Ascending aorta (tissue), 2 donors: ENCODE results near the gene AGAP1. TPM values are rescaled to one million over a fixed set of nuclear protein-coding genes. Genes with fewer than 3 reads are reported as not detected.

Experiments
- DNase-seq, 2 donors: peaks; one replicate each; pipeline ENCODE4 v3.0.0-alpha.2; 2019; ENCODE audit warnings: low spot score in 2 of 2
- H3K27ac ChIP-seq, 2 donors: fragments of 200-600 bp; sonication (generic); one replicate each; pipeline ENCODE4 v1.5.1; 2016 to 2017; ENCODE audit warnings: mild to moderate bottlenecking in 1 of 2
- H3K27me3 ChIP-seq: fragments of 200-600 bp; sonication (generic); one replicate; pipeline ENCODE4 v1.5.1; 2017
- H3K36me3 ChIP-seq, 2 donors: fragments of 200-600 bp; sonication (generic); one replicate each; pipeline ENCODE4 v1.5.1; 2016
- H3K4me1 ChIP-seq, 2 donors: fragments of 200-600 bp; sonication (generic); one replicate each; pipeline ENCODE4 v1.5.1; 2016 to 2017; ENCODE audit warnings: mild to moderate bottlenecking in 1 of 2
- H3K4me3 ChIP-seq, 2 donors: fragments of 200-600 bp; sonication (generic); one replicate each; pipeline ENCODE4 v1.5.1; 2016 to 2017; ENCODE audit warnings: mild to moderate bottlenecking in 1 of 2
- H3K9me3 ChIP-seq, 2 donors: fragments of 200-600 bp; sonication (generic); one replicate each; pipeline ENCODE4 v1.5.1; 2016
- CTCF ChIP-seq, 3 experiments: fragments of 200-600 bp in 2 of 3; fragments of 450-650 bp in 1 of 3; sonication (generic) in 2 of 3; IDR thresholded peaks; one replicate each; pipeline ENCODE4 v1.5.1; 2016 to 2019; ENCODE audit warnings: antibody characterized with exemption in 3 of 3, mild to moderate bottlenecking in 1 of 3, moderate library complexity in 1 of 3
- intact Hi-C: fragments of 100-400 bp; cut with DNase I; formaldehyde crosslinking; loops from one replicate; pipeline ENCODE4 v1.15.1; 2023
- total RNA-seq: library from RNA; depleted of rRNA; stranded (reverse); fragments of >200 nt; gene quantifications from one replicate; pipeline ENCODE4 v1.1.0, GENCODE V29; 2016

Gene AGAP1
- total RNA-seq, 1 donor from 2014 or later, result 19.7 TPM

- no peak for TF ChIP-seq CTCF (IDR thresholded peaks at IDR 0.05)
- no peak for DNase-seq
- no peaks in the 10 kb centered on the region for H3K27me3 ChIP-seq
- no peaks in the 10 kb centered on the region for H3K9me3 ChIP-seq
- H3K27ac ChIP-seq, result no peak overlapping the region
- H3K4me1 ChIP-seq, result no peaks in the 10 kb centered on the region
- H3K4me3 ChIP-seq, result no peak overlapping the region
- H3K36me3 ChIP-seq, result no peaks in the 10 kb centered on the region
- intact Hi-C loops, result no loop called here
These were observed 184.9 kb downstream of the AGAP1 start for GRCh38 chr2:235678712-235679111.

DNA sequence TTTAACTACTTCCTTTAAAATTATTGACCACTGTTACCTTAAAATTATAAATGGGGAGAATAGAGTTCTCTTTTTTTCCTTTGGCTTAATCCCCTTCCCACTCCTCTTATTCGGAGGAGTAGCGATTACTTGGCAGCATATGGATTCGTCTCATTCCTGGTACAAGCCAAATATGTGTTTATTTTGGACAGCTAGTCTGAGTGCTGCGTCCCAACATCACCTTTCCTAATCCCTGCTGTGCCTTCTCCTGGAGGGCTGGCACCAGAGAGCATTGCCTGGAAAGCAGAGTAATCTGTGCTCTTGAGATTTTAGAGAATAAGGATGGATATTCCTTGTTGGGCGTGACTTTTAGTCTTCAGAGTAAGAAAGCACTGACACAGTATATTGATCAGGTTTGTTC lies 185.6 kb downstream of the AGAP1 start:
- Histone ChIP-seq H3K27me3 (no peaks in the 10 kb centered on the region), H3K9me3 (no peaks in the 10 kb centered on the region), H3K4me1 (no peaks in the 10 kb centered on the region), H3K27ac (no peak overlapping the region), H3K4me3 (no peak overlapping the region), H3K36me3 (no peaks in the 10 kb centered on the region)
- no peak for DNase-seq
- intact Hi-C loops, result no loop called here
- no peak for TF ChIP-seq CTCF (IDR thresholded peaks at IDR 0.05)

DNA sequence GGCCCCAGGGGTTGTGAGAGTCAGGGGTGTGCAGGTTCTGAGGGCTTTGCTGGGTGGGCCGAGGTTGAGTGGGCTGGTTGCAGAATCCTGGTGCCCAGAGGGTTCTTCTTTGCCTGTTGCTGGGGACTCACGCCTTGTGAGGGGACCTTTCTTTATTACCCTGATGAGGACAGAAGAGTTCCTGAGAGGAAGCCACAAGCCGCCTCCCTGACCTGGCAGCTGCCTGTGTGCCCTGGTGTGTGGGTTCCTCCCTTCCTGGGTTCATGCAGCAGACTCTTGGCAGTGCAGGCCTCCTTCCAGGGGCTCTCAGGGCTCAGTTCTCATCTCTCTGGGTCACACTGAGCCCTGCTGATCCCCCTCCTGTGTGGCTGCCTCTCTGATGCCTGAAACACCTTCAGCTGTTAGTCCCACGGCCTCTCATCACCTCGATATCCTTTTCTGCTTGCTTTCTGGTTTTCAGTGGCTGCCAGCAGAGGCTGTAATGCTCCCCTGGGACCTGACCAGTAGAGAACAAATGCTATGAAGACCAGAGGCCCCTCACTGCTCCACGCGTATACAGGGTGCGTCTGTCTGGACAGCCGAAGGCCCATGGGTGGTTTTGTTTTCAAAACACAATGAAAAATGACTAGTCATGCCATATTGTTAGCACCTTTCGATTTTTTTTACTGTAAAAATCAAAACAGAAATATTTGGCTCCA lies 191.3 kb downstream of the AGAP1 start:
- Histone ChIP-seq H3K4me3 (no peak overlapping the region), H3K27me3 (no peaks in the 10 kb centered on the region), H3K27ac (no peak overlapping the region), H3K4me1 (no peaks in the 10 kb centered on the region), H3K36me3 (no peaks in the 10 kb centered on the region), H3K9me3 (no peaks in the 10 kb centered on the region)
- intact Hi-C loops, result no loop called here
- TF ChIP-seq CTCF (IDR thresholded peaks at IDR 0.05), result no peak
- DNase-seq, result no peak

DNA sequence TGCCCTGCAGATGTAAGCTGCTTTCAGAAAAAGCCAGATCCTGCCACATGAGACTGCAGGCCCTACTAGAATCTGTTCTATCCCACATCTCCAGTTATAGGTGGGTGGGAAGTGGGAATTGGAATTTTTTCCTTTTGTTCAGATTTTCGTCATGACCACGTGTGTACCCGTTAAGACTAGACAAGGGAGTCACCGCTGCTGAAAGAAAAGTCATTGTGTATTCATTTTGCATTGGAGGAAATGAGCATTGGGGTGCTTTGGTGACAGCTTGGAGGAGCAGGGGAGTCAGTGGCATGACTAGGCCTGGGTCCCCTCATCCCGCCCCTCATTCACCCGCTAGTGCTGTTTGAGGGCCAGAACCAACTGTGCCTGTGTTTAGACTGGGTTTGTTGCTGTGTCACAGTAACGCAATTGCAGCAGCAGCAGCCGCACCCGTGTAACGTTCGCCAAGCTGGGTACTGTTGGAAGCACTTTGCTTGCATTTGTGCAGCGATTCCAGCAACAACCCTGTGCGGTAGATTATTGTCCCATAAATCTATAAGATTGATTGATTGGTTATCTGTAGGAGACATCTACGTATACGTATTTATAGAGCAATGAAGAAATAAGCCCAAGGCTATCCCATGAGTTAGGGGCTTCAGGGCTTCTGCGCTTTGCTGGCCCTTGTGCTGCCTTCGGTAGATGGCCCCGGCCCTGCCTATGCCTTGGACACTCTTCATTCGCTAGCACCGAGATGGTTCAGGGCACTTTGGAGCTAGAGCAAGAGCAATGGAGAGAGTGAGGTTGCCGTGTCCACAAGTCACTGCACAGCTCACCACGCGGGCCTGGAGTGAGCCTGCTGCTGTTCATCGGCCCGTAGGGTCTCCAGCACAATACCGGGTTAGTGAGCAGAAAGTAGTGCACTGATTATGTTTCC lies 194.9 kb downstream of the AGAP1 start:
- no peak for TF ChIP-seq CTCF (IDR thresholded peaks at IDR 0.05)
- Histone ChIP-seq H3K27ac (no peak overlapping the region), H3K36me3 (no peaks in the 10 kb centered on the region), H3K4me1 (no peaks in the 10 kb centered on the region), H3K4me3 (no peak overlapping the region), H3K9me3 (no peaks in the 10 kb centered on the region), H3K27me3 (no peaks in the 10 kb centered on the region)
- intact Hi-C loops, result no loop called here
- no peak for DNase-seq

DNA sequence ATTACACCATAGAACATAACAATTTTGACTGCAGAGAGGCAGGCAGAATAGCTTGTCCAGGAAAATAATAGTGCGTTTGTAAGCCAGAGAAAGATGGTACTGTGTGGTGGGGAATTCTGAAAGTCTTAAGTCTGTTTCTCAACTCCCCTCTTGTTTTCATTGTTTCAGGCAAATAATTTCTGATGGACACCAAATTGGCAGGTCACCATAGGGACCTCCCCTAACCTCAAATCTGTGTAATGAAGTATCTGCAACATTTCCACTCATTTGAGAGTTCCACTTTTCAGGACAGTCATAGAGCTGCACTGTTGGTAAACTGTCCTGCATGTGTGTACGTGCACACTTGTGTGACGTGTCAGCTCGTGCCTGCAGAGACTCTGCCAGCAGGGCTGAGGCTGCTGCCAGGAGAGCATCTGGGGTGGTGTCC lies 195.6 kb downstream of the AGAP1 start:
- no peaks in the 10 kb centered on the region for H3K4me1 ChIP-seq

More for the DNA sequence above, 195.6 kb downstream of the AGAP1 start:
- H3K9me3 ChIP-seq, result no peaks in the 10 kb centered on the region
- DNase-seq, result no peak
- no peak overlapping the region for H3K4me3 ChIP-seq
- no peak for TF ChIP-seq CTCF (IDR thresholded peaks at IDR 0.05)
- no peaks in the 10 kb centered on the region for H3K36me3 ChIP-seq
- H3K27me3 ChIP-seq, result no peaks in the 10 kb centered on the region
- intact Hi-C loops, result no loop called here
- no peak overlapping the region for H3K27ac ChIP-seq
